Measurements from ENCODE around the gene GPT2.

- no peak for TF ChIP-seq POLR2A (IDR thresholded peaks at IDR 0.05; ENCODE audit: low read depth, low read length)
- no peak for TF ChIP-seq POLR2AphosphoS5 (IDR thresholded peaks at IDR 0.05; ENCODE audit: low read depth, low read length)
- TF ChIP-seq TAF1 (IDR thresholded peaks at IDR 0.05; ENCODE audit: low read depth, low read length), result no peak
- no peak for TF ChIP-seq SPI1 (IDR thresholded peaks at IDR 0.05; ENCODE audit: low read depth, low read length)
- no peak for TF ChIP-seq POU2F2 (IDR thresholded peaks at IDR 0.05; ENCODE audit: low read depth, low read length)
- no peak for TF ChIP-seq PAX5 (IDR thresholded peaks at IDR 0.05; ENCODE audit: insufficient read depth, low read length, severe bottlenecking)
Measured at GRCh38 chr16:46924402-46924801, 40.2 kb downstream of the GPT2 start.

Data from GM12891 (cell line).